NK-92 treated with Interleukin-12 subunit alpha and Interleukin-12 subunit beta, amount 100 ng/mL, for 24 hours (cell line): Measurements from ENCODE around the gene PNMA3.
"Not testable (repeated sequence)": the region's sequence is repeated elsewhere in the genome, so short reads cannot be mapped to it uniquely, and the experiment has no call there.

Experiments
- DNase-seq: peaks from one replicate; lab custom pipeline; 2025; lab: John Stamatoyannopoulos, UW

The PNMA3 gene, protein sequence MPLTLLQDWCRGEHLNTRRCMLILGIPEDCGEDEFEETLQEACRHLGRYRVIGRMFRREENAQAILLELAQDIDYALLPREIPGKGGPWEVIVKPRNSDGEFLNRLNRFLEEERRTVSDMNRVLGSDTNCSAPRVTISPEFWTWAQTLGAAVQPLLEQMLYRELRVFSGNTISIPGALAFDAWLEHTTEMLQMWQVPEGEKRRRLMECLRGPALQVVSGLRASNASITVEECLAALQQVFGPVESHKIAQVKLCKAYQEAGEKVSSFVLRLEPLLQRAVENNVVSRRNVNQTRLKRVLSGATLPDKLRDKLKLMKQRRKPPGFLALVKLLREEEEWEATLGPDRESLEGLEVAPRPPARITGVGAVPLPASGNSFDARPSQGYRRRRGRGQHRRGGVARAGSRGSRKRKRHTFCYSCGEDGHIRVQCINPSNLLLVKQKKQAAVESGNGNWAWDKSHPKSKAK

GRCh38 chrX:153055871-153056749 lies at the start of gene PNMA3:
Gene PNMA3 (plus strand): TSS chrX:153056470. CDS start chrX:153057056, 586 bp downstream.
- DNase-seq: no peak

DNA sequence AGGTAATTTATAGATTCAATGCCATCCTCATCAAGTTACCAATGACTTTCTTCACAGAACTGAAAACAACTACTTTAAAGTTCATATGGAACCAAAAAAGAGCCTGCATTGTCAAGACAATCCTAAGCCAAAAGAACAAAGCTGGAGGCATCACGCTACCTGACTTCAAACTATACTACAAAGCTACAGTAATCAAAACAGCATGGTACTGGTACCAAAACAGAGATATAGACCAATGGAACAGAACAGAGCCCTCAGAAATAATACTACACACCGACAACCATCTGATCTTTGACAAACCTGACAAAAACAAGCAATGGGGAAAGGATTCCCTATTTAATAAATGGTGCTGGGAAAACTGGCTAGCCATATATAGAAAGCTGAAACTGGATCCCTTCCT lies 39.1 kb upstream of the PNMA3 start:
- not testable (repeated sequence) for DNase-seq

- DNase-seq: no peak
Measured at GRCh38 chrX:153019166-153019565, 37.1 kb upstream of the PNMA3 start.

- DNase-seq: not testable (repeated sequence)
Measured at GRCh38 chrX:153026501-153026900, 29.8 kb upstream of the PNMA3 start.

DNA sequence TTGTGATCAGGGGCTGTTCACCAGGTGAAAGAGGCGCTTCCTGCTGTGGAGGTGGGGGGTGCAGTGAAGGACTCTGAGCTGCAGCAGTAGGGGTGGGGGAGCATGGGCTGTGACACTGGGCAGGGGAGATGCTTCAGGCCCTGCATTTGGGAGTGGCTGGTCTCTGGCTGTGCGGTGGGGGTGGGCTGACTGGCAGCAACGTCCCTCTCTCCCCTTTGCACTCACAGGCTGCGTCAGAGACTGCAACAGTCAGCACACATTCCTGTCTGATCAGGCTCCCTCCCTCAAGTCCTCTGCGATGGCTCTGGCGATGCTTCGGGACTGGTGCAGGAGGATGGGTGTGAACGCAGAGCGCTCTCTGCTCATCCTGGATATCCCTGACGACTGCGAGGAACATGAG lies 27.8 kb upstream of the PNMA3 start:
- DNase-seq: not testable (repeated sequence)

- no peak for DNase-seq
Measured at GRCh38 chrX:153029162-153029561, 27.1 kb upstream of the PNMA3 start.

DNA sequence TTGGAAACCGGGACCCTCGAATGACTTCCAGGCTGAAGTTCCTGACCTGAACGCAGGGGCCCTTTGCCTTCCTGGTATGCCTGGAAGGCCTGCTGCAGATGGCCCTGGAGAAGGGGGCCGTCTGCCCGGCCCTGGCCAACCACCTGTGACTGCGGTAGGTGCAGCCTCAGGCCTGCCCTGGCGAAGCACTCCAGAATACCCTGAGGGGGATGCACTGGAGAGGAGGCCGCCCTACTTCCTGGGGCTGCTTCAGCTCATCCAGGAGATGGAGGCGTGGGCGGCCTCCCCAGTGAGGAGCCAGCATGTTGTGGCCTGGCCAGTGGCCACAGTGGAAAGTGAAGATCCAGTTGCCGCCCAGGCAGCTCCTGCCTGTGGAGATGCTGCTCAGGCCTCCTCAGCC lies 26.4 kb upstream of the PNMA3 start:
- no peak for DNase-seq

GRCh38 chrX:153030801-153031200 lies 25.5 kb upstream of the PNMA3 start:
- DNase-seq: no peak

- no peak for DNase-seq
Measured at GRCh38 chrX:153032397-153033118, 23.7 kb upstream of the PNMA3 start.

DNA sequence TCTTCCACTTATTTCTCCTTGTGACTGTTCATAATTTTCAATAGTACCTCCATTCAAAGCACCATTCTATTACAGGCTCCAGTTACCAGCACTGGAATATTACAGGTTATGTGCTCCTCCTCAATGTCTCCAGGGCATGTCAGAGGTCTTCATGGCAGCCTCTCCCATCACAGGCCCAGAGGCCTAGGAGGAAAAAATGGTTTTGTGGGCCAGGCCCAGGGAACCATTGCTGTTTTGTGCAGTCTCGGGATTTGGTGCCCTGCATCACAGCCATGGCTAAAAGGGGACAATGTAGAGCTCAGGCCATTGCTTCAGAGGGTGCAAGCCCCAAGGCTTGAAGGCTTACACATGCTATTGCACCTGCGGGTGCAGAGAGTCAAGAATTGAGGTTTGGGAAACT lies 7.2 kb upstream of the PNMA3 start:
- DNase-seq: no peak

- no peak for DNase-seq
Measured at GRCh38 chrX:153052534-153052933, 3.7 kb upstream of the PNMA3 start.

DNA sequence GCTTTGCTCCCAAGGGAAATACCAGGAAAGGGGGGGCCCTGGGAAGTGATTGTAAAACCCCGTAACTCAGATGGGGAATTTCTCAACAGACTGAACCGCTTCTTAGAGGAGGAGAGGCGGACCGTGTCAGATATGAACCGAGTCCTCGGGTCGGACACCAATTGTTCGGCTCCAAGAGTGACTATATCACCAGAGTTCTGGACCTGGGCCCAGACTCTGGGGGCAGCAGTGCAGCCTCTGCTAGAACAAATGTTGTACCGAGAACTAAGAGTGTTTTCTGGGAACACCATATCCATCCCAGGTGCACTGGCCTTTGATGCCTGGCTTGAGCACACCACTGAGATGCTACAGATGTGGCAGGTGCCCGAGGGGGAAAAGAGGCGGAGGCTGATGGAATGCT lies 1.0 kb downstream of the PNMA3 start:
- no peak for DNase-seq

- no peak for DNase-seq
Measured at GRCh38 chrX:153059191-153060094, 3.2 kb downstream of the PNMA3 start.

GRCh38 chrX:153060095-153060445 lies 3.8 kb downstream of the PNMA3 start:
- DNase-seq: no peak

DNA sequence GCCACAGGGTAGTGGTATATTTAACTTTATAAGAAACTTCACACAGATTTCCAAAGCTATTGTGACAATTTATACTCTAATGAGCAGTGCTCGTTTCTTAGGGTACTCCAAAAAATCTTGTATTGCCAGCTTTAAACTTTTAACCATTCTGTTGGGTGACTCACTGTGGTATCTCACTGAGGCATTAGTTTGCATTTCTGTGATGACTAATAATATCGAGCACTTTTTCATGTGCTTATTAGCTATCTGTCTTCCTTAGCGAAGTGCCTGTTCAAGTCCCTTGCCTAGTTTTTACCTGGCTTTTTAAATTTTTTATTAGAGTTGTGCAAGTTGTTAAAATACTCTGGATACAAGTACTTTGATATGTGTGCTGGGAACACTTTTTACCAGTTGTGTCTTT lies 5.5 kb downstream of the PNMA3 start:
- no peak for DNase-seq

DNA sequence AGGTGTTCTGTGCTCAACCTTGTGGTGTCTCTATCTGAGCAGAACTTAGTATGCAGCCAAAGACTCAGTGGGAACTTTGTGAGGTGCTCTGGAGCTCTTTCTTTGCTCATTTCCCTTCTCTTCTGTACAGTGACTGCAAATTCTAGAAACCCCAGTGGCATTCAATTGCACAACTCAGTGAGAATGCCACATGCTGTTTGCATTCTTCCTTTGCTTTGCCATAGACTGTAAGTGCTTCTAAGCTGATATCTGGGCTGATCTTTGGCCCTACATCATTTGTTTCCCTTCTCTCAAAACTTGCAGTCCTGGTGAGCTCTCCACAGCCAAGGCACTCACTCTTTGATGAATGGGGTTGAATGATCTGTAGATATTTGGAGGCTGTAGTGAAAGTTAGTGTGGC lies 7.0 kb downstream of the PNMA3 start:
- no peak for DNase-seq

DNA sequence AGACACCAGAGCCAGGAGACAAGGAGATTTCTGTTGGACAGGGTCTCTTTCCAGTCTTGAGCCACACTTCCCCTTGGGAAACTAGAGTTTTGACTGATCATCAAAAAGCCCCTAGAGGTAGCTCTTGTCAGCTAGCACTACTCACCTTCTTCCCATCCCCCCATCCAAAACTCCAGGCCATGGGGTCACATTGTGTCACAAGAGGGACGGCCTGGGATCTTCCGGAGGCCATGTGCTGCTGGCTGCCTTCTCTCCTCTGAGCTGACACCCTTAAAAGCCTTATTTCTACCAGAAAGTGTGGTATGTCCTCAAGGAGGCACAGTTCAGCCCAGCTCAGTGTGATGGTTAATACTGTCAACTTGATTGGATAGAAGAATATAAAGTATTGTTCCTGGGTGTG lies 7.8 kb downstream of the PNMA3 start:
- no peak for DNase-seq

DNA sequence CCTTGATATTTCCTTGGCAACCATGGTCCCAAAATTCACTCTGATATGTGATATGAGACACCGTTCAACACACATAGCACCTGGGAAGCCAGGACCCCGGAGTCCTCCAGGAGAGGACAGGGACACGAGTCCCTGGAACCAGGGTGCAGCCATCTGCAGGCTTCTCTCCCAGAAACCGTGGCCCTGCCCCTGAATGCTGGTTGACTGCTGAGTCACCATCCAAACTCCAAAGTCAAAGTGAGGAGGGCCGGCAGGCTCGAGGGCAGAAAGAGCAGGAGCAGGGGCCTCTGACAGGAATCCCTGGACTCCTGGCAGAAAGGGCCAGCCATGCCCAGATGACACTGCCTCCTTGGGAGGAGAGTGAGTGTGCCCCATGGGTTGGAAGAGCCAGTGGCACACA lies 9.1 kb downstream of the PNMA3 start:
- DNase-seq: no peak

DNA sequence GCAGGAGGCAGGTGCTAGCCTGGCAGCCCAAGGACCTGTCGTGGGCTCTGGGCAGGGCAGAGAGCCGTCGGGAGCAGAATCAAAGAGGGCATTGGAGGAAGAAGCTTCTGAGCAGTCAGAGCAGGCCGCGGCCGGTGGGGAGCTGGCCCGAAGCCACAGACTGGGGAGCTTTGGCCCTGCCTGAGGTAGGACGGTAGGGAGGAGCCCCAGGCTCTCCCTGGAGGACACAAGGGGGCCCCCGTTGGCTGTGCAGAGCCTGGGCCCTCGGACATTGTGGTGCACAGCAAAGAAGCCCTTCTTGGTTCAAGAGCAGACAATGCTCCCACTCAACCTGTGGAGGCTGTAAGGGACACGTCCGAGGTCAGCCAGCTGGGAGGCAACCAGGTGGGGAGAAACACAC lies 10.1 kb downstream of the PNMA3 start:
- not testable (repeated sequence) for DNase-seq

DNA sequence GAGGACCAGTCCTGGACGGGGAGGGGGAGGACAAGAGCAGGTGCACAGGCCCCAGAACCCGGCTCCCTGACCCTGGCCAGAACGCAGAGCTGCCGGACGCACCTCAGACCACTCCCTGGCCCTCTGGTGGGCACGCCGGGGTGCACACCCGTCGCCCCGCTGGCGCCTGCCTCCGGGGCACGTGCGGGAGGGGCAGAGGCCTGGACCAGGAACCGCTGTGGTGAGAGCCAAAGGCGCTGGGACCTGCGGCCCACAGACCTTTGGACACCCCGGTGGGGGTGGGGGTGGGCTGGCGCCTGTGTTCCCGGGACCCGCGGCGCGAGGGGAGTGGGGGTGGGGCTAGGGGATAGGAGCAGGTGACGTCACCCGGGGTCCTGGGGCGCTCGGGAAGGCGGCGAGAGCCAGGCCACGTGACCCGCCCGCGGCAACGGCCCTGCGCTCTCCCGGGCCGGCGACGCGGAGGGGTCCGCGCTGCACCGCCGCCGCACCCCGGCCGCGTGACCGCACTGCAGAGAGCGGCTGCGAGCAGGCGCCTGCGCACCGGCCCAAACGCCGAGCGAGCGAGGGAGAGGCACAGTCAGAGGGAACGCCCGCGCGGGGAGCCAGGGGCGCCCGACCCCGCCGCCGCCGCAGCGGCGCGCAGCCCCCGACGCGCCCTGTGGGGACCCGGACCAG lies 15.8 kb downstream of the PNMA3 start, which contains the start of gene PNMA6A:
Gene PNMA6A (plus strand): TSS at position 546 of the 675 bp plus-strand sequence. CDS start 609 bp downstream, outside the sequence.
- DNase-seq: not testable (repeated sequence)

DNA sequence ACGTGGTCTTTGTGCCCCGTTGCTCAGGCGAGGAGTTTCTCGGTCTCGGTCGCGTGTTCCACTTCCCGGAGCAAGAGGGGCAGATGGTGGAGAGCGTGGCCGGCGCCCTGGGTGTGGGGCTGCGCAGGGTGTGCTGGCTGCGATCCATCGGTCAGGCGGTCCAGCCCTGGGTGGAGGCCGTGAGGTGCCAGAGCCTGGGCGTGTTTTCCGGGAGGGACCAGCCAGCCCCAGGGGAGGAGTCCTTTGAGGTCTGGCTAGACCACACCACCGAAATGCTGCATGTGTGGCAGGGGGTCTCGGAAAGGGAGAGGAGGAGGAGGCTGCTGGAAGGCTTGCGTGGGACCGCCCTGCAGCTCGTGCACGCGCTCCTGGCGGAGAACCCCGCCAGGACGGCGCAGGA lies 17.1 kb downstream of the PNMA3 start:
- DNase-seq: not testable (repeated sequence)
